ENCODE data around the gene PIGM.

The PIGM gene

DNA sequence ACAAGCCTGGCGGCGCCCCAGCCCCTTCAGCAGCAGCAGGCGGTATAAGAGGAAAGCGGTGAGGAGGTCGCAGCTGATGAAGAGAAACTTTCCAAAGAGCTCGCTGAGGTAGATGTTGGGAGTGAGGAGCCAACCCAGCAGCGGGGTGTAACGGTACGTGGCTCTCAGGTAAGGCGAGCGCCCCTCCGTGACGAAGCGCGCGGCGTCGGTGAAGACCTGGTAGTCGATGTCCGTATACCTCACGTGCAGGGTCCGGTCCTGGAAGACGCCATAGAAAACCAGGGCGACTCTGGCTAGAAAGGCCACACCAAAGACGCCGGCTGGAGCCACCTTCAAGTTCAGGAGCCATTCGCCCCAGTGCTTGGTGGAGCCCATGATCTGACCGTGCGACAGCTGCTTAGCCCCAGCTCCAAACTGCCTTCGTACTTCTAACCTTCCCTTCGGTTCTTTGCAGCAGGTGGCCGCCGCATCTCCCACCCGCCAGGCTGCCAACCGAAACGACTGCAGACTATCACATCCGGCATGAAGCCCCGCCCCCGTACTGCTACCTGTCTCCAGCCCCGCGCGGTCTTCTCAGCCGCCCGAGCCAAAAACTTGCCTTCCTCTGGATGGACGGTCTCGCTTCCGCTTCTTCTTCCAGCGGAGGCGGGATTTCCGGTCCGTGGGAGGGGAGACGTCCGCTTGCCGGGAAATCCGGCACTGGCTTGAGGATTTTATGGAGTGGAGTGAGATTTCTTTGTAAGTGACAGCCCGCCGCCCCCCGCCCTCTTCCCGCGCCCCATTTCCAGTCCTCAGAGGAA, at the start of gene PIGM:
Gene PIGM, minus strand, starts transcription at position 626 of the 800 bp plus-strand sequence. Its CDS starts 251 bp downstream, at position 375.
- peak; percentile 93 for DNase-seq (ENCODE audit: low spot score)

DNA sequence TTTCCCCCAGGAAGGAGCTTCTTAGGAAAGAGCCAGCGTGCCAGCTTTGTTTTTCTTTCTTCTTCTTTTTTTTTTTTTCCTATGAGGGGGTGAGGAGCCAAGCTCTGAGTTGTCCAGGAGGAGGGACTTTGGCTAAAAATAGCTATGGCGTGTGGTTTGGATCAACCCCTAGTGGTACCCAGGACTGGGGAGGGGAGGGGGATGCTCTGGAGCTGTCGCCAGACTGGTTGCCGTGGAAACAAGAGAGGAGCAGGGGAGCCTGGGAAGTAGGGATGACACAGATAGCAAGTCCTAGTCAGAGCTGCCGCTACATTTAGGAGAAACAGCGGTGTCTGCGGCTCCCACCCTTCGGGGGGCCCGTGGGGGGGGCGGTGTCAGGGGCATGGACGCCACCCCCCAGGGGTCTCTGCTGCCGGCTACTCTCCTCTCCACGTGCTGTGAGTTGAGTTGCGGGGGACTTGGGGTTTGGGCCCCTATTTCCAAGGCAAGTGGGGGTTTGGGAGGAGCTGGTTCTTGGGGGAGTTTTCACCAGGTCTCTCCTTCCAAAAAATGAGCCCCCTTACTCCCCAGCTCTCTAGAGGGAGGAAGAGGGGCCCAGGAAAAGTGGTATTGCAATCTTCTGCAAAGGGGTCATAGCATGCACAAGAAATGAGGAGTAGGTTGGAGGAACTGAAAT, 49.6 kb upstream of the PIGM start, which contains the start of gene KCNJ9:
Gene KCNJ9, plus strand, starts transcription at position 278 of the 676 bp plus-strand sequence. CDS start 2,493 bp downstream, outside the sequence.
- DNase-seq (ENCODE audit: low spot score), result no peak

DNA sequence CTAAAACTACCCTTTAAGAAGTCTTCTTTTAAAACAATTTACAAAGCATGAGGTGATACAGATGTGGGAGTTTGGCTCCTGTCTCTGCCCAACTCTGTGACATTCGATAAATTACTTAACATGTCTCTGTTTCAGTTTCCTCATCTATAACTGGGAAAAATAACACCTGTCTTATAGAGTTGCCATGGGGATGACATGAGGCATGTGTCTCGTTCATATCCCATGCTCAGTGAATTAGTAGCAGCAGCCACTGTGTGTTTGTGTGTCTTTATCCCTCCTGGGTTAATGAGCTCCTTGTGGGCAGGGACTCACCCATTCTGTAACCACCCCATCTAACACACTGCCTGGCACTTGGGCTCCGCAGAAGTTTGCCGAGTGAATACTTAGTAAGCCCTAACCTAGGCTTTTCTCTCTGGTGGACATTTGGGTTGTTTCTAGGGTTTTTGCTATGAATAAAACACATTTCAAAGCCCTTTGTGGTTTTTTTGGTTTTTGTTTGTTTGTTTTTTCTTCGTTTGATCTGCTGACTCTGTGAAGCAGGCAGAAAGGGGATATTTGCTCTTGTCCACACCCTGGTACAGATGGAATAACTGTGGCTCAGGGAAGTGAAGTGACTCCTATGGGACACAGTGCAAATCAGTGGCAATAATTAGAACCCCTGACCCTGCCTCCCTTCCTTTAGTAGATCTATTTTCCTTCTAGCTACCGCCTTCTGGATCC, 48.8 kb upstream of the PIGM start:
- no peak for DNase-seq (ENCODE audit: low spot score)

DNA sequence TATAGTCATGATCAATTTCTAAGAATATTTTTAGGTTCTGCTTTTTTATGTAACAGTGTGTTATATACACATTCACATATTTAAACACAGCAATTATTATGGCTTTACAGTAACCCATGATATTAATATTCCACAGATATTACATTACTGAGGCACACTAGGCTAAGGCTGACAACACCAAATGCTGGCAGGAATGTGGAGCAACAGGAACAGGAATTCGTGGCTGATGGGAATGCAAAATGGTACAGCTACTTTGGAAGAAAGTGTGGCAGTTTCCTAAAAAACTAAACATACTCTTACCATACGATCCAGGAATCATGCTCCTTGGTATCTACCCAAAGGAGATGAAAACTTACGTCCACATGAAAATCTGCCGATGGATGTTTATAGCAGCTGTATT, 47.7 kb upstream of the PIGM start:
- DNase-seq (ENCODE audit: low spot score), result no peak

DNA sequence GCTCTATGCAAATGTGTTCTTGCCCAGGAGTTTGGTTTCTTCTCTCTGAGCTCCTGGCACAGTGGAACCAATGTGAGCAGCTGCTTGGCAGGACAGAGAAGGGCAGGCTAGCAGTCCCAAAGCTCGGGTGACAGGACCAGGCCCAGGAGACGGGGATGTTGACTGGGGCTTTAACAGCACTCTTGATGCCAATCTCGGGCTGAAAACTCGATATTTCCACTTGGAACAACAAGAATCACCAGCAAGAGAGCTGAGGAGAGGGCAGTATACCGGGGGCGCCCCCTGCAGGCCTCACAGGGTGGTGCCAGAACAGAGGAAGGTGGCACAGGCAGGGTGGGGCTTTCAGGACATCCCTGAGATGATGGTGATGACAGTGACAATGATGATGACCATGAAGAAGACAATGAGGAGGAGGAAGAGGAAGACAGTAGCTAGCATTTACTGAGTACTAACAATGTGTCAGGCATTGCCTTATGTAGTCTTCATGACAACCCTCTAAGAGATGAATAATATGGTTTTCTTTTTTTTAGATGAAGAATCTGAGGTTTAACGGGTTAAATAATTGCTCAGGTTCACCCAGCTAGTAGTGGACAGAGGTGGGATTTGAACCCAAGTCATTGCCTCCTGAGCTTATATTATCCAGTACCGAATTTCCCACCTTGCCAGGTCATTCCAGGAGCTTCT, 46.9 kb upstream of the PIGM start:
- DNase-seq (ENCODE audit: low spot score), result peak; percentile 59

DNA sequence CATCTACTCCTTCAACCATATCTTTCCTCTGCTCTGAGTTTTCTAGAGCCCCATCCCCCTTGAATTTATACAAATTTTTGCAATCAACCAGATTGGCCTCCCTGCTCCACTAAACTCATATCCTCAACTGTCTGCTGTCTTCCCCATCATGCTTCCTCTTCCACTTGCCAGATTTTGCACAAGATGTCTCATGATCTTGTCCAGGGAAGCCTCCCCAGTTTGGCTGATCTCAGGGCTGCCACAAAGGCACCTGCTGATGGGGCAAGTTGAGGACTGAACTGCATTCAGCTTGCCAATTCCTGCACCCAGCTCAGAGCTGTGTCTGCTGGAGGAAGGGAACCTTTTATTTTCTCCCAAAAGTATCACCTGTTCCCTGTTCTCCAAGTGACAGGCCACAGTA, 45.7 kb upstream of the PIGM start:
- DNase-seq (ENCODE audit: low spot score), result no peak

DNA sequence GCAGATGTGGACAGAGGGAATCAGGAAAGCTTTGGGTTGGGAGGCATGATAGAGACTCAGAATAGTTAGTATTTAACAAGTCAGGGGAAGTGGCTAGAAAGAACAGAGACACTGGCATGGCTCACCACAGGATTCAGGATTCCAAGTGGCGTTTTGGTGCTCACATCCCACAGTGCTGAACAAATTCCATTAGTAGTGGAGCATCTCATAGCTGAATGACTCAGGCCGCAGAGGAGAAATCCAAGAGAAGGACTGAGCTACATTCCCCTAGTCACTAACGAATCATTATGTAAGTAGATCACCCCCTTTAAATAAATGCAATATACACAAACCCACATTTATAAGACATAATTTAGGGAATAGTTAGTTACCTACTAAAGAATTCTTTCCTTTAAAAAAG, 44.5 kb upstream of the PIGM start:
- DNase-seq (ENCODE audit: low spot score), result no peak

DNA sequence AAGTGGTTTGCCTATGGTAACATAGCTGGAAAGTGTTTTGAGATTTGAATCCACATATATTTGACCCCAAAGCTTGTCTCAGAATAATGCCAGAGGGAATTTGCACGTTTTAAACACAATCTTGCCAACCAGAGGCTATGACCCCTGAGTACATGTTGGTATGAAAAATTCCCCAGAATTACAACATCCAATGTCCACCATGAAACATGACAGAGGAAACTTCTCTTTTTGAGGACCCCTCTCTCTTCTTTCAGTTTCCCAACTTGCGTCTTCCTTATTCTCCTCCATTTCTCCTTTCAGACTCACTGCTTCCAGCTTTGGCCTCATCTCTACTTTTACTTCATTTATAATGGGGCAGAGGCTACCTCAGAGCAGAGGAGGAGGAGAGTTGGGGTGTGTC, 44.0 kb upstream of the PIGM start:
- DNase-seq (ENCODE audit: low spot score), result no peak

DNA sequence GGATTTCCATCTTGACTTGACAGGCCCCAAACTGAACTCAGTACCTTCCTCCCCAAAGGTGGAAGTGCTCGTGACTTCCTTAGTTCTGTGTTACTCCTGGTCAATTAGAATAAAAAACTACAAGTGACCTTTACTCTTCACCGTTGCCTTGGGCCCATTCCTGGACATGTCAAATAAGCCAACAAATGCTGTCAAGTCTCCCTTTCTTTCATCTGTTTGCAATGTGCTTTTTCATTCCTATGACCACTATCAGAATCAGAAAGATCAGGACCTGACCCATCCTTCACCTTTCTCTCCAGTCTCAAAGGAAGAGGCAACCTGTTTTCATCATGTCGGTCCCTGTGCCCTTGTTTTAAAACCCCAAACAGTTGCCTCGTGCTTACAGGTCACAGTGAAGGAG, 43.1 kb upstream of the PIGM start:
- no peak for DNase-seq (ENCODE audit: low spot score)

DNA sequence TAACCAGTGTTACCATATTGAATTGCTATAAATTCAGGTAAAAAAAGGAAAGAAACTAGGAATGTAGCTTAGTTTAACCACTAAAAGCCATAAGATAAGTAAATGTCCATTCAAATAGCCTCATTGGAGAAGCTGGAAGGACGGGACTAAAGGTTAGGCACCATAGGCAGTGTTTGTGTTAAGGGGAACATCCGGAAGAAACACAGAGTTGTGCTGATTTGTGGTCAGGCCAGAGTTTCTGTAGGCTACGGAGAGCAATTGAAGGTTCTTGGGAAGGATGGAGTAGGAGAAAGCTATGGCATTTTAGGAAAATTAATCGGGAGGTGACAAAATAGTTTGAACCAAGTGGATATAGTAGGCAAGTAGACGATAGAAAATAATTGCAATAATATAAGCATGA, 39.5 kb upstream of the PIGM start:
- no peak for DNase-seq (ENCODE audit: low spot score)

DNA sequence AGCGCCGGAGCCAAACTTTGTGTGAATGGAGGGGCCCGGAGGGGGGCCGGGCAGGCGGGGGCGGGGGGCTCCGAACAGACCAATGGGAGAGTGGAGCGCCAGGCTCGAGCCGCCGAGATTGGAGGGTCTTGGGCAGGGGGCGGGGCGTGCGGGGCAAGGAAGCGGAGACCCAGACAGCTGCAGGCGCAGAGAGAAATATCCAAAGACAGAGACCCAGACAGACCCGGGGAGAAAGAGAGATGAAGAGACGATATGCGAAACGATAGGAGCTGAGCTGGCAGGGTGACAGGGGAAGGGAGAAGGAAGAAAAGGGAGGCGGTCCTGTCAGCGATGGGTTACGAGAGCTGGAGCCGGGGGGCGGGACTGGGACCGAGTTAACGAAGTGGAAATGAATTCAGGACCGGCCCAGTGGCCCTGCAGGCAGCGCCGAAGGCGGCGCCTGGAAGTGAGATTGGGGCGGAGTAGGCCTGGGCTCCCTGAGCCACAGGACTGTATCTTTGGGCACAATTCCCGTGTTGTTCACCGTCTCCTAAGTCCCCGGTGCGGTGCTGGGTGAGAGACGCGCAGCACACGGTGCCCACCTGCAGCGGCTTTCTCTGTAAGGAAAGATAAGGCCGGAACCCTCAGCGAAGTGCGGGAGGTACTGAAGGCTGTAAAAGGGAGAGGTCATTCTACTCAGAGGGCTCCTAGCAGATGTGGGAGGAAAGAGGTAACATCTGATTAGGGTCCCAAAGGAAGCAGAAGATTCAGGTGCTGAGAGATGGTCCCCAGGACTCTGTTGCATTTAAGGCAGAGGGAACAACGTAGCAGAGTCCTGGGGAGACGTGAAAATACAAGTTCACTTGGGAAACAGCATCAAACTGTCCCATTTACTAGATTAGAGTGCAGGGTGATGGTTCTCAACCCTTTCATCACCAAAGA, 38.7 kb upstream of the PIGM start:
- DNase-seq (ENCODE audit: low spot score), result peak; percentile 63

DNA sequence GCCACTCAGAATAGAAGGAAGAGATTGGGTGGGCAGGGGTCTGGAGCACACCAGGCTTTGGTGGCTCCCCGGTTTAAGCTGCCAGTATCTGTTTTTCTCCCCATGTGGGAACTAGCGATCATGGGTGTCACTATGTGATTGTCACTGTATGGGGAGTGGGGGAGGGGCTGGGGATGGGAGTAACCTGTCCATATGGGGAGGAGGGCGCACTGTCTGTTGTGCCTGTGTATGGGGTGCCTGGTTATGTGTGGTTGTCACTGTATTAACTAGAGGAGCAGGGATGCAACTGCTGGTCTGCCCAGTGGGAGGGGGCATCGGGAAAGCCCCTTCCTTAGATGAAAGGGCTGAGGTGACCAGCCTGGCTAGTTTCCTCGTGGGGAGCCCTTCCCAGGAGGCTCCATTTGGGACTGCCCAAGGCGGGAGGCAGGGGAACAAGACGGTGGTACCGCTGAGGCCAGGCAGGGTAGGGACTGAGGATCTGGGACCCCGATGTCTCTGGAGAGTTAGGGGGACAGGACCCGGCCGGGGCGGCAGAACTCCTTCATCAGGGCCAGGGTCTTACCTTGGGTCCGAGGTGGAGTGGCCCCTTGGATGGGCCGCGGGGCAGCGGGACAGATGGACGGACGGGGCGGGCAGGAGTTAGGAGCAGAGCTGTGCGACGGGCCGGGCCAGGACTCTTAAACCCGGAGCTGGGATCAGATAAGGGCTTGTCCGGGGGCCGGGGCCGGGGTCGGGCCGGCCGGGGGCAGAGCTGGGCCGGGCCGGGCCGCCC, 37.9 kb upstream of the PIGM start, which contains the start of gene KCNJ10:
Gene KCNJ10, minus strand, starts transcription at position 701 of the 772 bp plus-strand sequence. CDS start 27,628 bp downstream, outside the sequence.
- no peak for DNase-seq (ENCODE audit: low spot score)

DNA sequence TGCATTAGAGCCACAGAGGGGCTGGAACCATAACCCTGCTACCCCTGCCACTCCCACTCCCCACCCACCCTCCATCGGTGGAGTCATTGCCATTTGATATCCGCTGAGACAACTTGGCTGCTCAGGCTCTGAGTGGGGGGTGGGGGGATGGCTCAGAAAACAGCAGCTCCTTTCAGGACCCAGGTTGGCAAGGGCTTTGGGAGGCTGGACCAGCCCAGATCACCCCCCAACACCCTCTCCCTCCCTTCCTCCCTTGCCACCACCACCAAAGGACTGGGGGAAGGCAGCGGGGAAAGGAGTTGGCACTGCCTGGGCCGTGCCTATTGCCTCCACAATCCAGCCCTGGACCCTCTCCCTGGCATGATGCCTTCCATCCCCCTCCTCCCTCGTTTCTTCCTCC, 36.4 kb upstream of the PIGM start:
- no peak for DNase-seq (ENCODE audit: low spot score)

DNA sequence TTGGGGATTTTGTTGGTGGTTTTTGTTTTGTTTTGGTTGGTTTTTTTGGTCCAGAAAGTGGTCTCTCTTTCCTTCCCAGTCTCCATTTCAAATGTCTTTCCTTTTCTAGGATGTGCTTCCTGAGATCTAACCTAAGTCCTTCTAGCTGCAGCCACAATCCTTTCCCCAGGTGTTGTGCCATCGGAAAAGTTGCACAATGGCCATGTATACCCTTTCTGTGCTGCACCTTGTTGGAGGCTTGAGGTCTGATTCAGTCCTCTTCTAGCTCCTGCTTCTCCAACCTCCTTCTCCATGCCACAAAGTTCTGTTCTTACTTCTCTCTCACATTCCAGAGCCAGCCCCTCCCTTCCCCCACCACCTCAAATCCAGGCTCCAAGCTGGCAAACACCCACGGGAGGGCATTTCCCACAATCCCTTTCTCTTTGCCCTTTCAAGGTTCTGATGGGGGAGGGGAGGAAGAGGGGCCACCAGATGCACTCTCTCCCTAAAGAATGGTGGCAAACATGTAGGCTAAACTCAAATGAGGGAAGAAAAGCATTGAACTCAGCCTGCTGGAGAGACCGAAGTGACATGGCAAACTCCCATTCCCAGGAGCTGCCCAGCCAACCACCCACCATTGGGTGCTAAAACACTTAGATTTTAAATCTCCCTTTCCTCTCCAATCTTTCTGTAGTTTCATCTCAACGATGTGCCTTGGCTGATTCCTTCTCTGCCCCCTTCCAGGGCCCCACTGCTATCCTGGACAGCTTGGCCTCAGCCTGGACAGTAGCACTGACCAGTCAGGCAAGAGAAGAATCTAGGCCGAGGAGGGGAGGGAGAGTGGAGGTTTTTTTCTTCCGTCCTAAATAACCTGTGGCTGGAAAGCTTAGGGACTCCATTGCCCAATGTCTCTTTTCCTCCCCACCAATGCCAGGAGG, 35.3 kb upstream of the PIGM start:
- no peak for DNase-seq (ENCODE audit: low spot score)

DNA sequence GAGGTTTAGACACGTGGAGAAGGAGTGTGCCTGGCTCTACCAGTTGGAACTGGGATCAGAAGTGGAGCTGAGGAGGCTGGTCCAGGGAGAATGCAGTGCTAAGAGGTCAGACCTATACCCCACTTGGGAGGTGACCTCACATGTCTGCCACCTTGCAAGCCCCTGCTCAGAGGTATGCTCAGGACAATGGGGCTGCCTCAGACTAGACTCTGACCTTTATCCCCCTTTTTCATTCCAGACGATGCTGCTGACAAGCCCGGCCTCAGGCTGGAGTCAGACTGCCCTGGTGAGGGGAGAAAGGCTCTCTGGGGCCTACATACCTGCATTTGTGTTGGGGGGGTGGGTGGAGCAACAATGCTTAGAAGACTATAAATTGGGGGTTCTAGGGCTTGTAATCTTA, 33.0 kb upstream of the PIGM start:
- DNase-seq (ENCODE audit: low spot score), result no peak

DNA sequence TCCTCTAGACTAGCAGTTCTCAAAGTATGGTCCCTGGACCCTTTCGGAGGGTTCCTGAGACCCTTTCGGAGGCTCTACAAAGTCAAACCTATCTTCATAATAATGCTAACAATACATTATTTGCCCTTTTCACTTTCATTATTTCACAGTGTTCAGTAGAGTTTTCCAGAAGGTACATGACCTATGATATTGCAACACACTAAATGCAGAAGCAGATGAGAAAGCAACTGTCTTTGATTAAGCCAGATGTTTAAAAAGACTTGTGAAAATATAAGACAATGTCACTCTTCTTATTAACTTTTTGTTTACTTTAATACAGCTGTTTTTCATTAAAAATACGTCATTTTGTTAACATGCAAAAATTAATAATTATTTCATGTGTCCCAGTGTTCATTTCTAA, 32.4 kb upstream of the PIGM start:
- no peak for DNase-seq (ENCODE audit: low spot score)

DNA sequence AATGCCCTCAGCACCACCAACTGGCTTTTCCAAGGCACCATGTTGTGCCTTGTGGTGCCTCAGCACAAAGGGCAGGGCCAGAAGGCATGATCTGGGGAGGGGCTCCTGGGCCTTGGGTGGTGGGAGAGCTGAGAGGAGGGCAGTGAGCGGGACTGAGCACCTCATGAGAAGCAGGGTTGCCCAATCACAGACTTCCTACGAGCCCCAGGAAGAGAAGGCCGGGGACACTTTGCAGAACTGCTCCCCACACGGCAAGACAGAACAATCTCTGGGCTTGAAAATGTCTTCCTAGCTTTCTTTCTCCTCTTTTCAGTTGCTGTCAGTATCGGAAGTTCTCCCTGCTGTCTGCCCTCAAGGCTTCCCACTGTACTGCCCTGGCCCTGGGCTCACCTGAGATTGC, 31.4 kb upstream of the PIGM start:
- DNase-seq (ENCODE audit: low spot score), result no peak

DNA sequence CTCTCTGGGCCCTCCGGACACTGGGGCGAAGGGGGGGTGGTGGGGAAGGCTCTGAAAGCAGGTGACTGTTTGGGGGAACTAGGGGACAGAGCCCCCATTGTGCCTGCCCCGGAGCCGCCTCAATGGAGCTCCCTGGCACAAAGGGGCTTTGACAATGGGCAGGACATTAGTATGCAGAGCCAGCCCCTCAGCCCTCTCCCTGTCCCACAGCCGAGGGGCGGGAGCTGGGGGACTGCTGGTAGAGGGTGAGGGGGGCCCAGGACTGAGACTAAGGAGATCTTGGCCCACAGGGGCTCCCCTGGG, 30.4 kb upstream of the PIGM start:
- no peak for DNase-seq (ENCODE audit: low spot score)

Data from CD4-positive, alpha-beta T cell treated with Interleukin-2 at 100 ng/mL for 4 hours (primary cell).